Stomach (tissue), 9 donors: ENCODE data around the gene PDIA6. TPM values are rescaled to one million over a fixed set of nuclear protein-coding genes. Genes with fewer than 3 reads are reported as not detected.

Source experiments
- DNase-seq, 2 donors: peaks; one replicate each; pipeline versions ENCODE4 v3.0.0 to v3.0.0-alpha.2; 2013 to 2019
- H3K27ac ChIP-seq, 5 donors: fragments of 200-600 bp in 4 of 5; sonication (generic) in 4 of 5; one replicate each; pipeline ENCODE4 v1.5.1; 2013 to 2019; ENCODE audit warnings: mild to moderate bottlenecking in 1 of 5, moderate library complexity in 1 of 5
- H3K27me3 ChIP-seq, 3 donors: fragments of 200-600 bp; sonication (generic); one replicate each; pipeline ENCODE4 v1.5.1; 2017 to 2019; ENCODE audit warnings: mixed run types in 1 of 3
- H3K36me3 ChIP-seq, 4 donors: fragments of 200-600 bp; sonication (generic); 1 replicate in 3 of 4; 2 replicates in 1 of 4; pipeline ENCODE4 v1.5.1; 2016 to 2019
- H3K4me1 ChIP-seq, 4 donors: fragments of 200-600 bp; sonication (generic); one replicate each; pipeline ENCODE4 v1.5.1; 2016 to 2019
- H3K4me3 ChIP-seq, 4 donors: fragments of 200-600 bp; sonication (generic) in 3 of 4; one replicate each; pipeline ENCODE4 v1.5.1; 2016 to 2019; ENCODE audit warnings: mild to moderate bottlenecking in 1 of 4
- H3K9me3 ChIP-seq, 4 donors: fragments of 200-600 bp; sonication (generic); one replicate each; pipeline ENCODE4 v1.5.1; 2016 to 2019
- EP300 ChIP-seq: sonication (generic); formaldehyde crosslinking; IDR thresholded peaks from one replicate; pipeline ENCODE4 v1.6.1; 2017; ENCODE audit warnings: antibody characterized with exemption
- POLR2A ChIP-seq, 4 donors: fragments of 450-650 bp; IDR thresholded peaks; one replicate each; pipeline ENCODE4 v1.6.1; 2016; ENCODE audit warnings: antibody characterized with exemption in 4 of 4, control low read depth in 2 of 4, mild to moderate bottlenecking in 1 of 4, moderate library complexity in 1 of 4
- POLR2AphosphoS5 ChIP-seq, 3 donors: sonication (generic); formaldehyde crosslinking; IDR thresholded peaks; one replicate each; pipeline ENCODE4 v1.6.1; 2016; ENCODE audit warnings: antibody characterized with exemption in 3 of 3
- WGBS, 5 donors: extraction: QIAGEN DNeasy Blood & Tissue Kit in 3 of 5; methylation state at CpG; one replicate each; pipeline versions ENCODE4 v1.1.5 to v1.1.7; 2013 to 2018; 5-methylcytosine and 5-hydroxymethylcytosine counted together
- intact Hi-C: fragments of 100-400 bp; cut with DNase I; formaldehyde crosslinking; loops from one replicate; pipeline ENCODE4 v1.15.1; 2023; ENCODE audit warnings: low total_unique reads
- polyA plus RNA-seq, 3 donors: library from polyadenylated mRNA; stranded (reverse); fragments of 200-250 nt; gene quantifications; one replicate each; pipeline ENCODE4 v1.2.3, GENCODE V29; 2013
- total RNA-seq, 5 donors: library from RNA; depleted of rRNA; stranded (reverse); fragments of >200 nt; gene quantifications; one replicate each; pipeline versions ENCODE4 v1.1.0 to v1.2.3, GENCODE V29; 2014 to 2016
- TF ChIP-seq, protein P1 (sequence below), 7 experiments: fragments of 450-650 bp in 4 of 7; fragments of 200-600 bp in 3 of 7; sonication (generic) in 3 of 7; IDR thresholded peaks; one replicate each; pipeline ENCODE4 v1.5.1; 2016 to 2019; ENCODE audit warnings: antibody characterized with exemption in 7 of 7, control low read depth in 2 of 7, mild to moderate bottlenecking in 1 of 7
- donor health status: healthy with polysubstance abuse.
- donor health status: Bipolar disorder and iron deficiency.
- donor health status: healthy.

PDIA6 gene
- total and polyA plus RNA-seq, 8 donors: 37.3 to 272 (median 85.4) TPM

- Histone ChIP-seq H3K4me3 (no peak overlapping the region), H3K27ac (no peak overlapping the region), H3K4me1 (no peaks in the 10 kb centered on the region), H3K9me3 (no peaks in the 10 kb centered on the region), H3K36me3 (no peaks in the 10 kb centered on the region), H3K27me3 (no peaks in the 10 kb centered on the region)
- intact Hi-C loops: no loop called here
- TF ChIP-seq, protein P1, sequence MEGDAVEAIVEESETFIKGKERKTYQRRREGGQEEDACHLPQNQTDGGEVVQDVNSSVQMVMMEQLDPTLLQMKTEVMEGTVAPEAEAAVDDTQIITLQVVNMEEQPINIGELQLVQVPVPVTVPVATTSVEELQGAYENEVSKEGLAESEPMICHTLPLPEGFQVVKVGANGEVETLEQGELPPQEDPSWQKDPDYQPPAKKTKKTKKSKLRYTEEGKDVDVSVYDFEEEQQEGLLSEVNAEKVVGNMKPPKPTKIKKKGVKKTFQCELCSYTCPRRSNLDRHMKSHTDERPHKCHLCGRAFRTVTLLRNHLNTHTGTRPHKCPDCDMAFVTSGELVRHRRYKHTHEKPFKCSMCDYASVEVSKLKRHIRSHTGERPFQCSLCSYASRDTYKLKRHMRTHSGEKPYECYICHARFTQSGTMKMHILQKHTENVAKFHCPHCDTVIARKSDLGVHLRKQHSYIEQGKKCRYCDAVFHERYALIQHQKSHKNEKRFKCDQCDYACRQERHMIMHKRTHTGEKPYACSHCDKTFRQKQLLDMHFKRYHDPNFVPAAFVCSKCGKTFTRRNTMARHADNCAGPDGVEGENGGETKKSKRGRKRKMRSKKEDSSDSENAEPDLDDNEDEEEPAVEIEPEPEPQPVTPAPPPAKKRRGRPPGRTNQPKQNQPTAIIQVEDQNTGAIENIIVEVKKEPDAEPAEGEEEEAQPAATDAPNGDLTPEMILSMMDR (IDR thresholded peaks at IDR 0.05): no peak
- TF ChIP-seq POLR2A (IDR thresholded peaks at IDR 0.05) (no peak), EP300 (no peak), POLR2AphosphoS5 (IDR thresholded peaks at IDR 0.05) (no peak)
- WGBS, 5 donors: 76 to 85% (median 83%) methylated on average over 11 of the region's 11 CpGs
- DNase-seq: no peak
Measured at GRCh38 chr2:10742666-10743065, 69.9 kb downstream of the PDIA6 start.

GRCh38 chr2:10741139-10741538, 71.4 kb downstream of the PDIA6 start:
- intact Hi-C loops: no loop called here
- Histone ChIP-seq H3K27ac (no peak overlapping the region), H3K4me1 (no peaks in the 10 kb centered on the region), H3K4me3 (no peak overlapping the region), H3K27me3 (no peaks in the 10 kb centered on the region), H3K36me3 (no peaks in the 10 kb centered on the region), H3K9me3 (no peaks in the 10 kb centered on the region)
- no peak for TF ChIP-seq POLR2A (IDR thresholded peaks at IDR 0.05)
- no peak for DNase-seq
- 47 to 78% (median 62%) methylated on average over 2 of the region's 2 CpGs for WGBS, 5 donors

- Histone ChIP-seq H3K4me3 (no peak overlapping the region), H3K36me3 (no peaks in the 10 kb centered on the region), H3K4me1 (no peaks in the 10 kb centered on the region), H3K9me3 (no peaks in the 10 kb centered on the region), H3K27ac (no peak overlapping the region), H3K27me3 (no peaks in the 10 kb centered on the region)
- TF ChIP-seq EP300 (no peak), POLR2A (IDR thresholded peaks at IDR 0.05) (no peak), POLR2AphosphoS5 (IDR thresholded peaks at IDR 0.05) (no peak)
- TF ChIP-seq, protein P1 (IDR thresholded peaks at IDR 0.05): no peak
- intact Hi-C loops: no loop called here
- 37 to 62% (median 50%) methylated on average over 3 of the region's 3 CpGs for WGBS, 5 donors
- DNase-seq: no peak
Measured at GRCh38 chr2:10740226-10740625, 72.4 kb downstream of the PDIA6 start.

DNA sequence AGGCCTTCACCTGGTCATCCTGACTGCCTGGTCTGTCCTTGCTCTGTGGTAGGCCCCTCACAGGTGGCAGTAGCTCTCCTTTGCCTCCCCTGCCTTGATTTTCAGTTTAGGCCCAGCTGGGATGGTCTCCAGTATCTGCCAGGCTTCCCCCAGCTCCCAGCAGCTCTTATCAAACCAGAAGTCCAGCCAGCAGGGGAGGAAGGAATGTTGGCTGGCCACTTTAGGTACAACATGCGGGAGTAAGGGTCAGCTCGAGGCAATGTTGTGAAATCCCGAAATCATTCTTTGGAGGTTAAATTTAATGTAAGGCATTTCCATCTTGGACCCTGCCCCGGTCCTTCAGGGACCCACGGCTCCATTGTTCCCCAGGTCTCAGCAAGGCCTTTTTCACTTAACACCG, 74.4 kb downstream of the PDIA6 start:
- intact Hi-C loops: no loop called here
- Histone ChIP-seq H3K9me3 (no peaks in the 10 kb centered on the region), H3K36me3 (no peaks in the 10 kb centered on the region), H3K4me1 (no peaks in the 10 kb centered on the region), H3K4me3 (no peak overlapping the region), H3K27ac (no peak overlapping the region), H3K27me3 (no peaks in the 10 kb centered on the region)
- WGBS, 5 donors: 66 to 84% (median 68%) methylated on average over 6 of the region's 6 CpGs
- no peak for DNase-seq
- TF ChIP-seq, protein P1 (IDR thresholded peaks at IDR 0.05): no peak
- no peak for TF ChIP-seq EP300
- no peak for TF ChIP-seq POLR2AphosphoS5 (IDR thresholded peaks at IDR 0.05)
- no peak for TF ChIP-seq POLR2A (IDR thresholded peaks at IDR 0.05)

DNA sequence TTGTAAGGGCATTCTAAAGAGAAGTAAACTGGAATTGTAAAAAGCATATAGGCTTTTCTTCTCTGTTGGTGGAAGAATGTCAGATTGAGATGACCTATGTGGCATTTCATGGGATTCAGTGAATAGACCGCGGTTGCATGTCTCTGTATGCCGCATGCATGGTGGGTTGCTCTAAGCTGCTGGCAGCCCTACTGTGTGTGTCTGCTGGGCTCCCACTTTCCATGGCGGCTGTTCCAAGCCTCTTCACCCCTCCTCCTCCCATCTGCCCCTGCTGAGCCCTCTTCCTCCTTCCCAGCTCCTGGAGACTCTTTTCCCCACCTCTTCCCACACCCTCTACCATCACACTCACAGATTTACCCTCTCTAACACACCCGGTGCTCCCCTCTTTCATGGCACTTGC, 78.6 kb downstream of the PDIA6 start:
- Histone ChIP-seq H3K27me3 (no peaks in the 10 kb centered on the region), H3K27ac (no peak overlapping the region), H3K9me3 (no peaks in the 10 kb centered on the region), H3K4me3 (no peak overlapping the region), H3K4me1 (no peaks in the 10 kb centered on the region), H3K36me3 (no peaks in the 10 kb centered on the region)
- WGBS, 5 donors: 81 to 90% (median 87%) methylated on average over 5 of the region's 5 CpGs
- TF ChIP-seq POLR2A (IDR thresholded peaks at IDR 0.05) (no peak), EP300 (no peak), POLR2AphosphoS5 (IDR thresholded peaks at IDR 0.05) (no peak)
- TF ChIP-seq, protein P1 (IDR thresholded peaks at IDR 0.05): no peak
- intact Hi-C loops: no loop called here
- no peak for DNase-seq
